Stimulated activated CD8-positive, alpha-beta memory T cell treated with anti-CD3 and anti-CD28 coated beads, Interleukin-4, amount 100 ng/mL, for 24 hours (primary cell): Measurements from ENCODE around the gene HLCS.

Experiments
- DNase-seq: peaks from one replicate; pipeline ENCODE4 v3.0.0-alpha.2; 2020; ENCODE audit warnings: low read depth

HLCS gene

DNA sequence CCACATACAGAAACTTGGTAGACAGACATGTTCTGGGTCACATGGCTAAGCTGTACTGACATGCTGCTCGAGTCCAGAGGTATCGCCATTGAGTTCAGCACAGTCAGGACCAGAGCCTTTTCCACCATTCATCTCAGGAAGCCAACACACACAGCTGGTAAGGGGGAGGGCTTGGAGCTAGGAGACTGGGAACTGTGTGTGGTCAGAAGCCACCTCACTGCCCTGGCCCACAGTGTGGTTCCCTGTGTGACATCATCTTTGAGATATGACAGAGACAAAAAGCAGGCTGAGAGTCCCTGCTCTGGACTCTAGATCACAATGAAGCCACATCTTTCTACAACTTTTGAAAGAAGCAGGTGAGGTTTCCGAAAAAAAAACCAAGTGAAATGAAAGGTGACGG is 160.4 kb downstream of the HLCS start:
- DNase-seq: no peak

DNA sequence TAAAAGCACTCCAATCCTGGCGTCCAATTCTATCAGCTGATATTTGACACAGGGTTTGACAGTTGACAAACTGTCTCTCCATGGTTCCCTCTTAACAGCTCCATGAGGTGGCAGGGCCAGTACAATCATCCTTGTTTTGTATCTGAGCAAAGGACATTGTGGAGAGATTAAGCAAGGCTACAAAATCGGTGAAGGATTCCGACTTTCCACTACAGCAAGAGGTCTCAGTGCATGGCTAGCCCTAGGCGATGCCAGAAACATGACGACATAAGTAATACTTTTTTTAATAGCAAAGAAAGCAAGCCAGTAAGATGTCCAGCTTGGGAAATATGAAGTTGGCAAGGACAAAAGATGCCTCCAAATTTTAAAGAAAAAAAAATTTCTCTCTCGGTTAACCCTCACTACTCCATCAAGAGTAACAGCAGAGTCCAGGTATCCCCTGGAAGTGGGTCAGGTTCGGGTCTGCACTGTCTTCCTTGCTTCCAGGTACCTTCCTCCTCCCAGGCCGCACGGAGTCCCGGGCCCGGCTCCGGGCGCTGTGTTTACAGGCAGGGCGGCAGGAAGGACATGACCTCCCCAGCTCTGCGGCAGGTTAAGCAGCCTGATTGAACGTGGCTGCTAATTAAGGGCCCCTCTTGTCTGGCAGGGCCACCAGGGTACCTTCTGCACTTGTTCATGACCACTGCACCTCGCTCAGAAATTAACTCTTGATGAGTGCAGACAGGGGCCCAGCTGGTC is 161.4 kb downstream of the HLCS start:
- no peak for DNase-seq

DNA sequence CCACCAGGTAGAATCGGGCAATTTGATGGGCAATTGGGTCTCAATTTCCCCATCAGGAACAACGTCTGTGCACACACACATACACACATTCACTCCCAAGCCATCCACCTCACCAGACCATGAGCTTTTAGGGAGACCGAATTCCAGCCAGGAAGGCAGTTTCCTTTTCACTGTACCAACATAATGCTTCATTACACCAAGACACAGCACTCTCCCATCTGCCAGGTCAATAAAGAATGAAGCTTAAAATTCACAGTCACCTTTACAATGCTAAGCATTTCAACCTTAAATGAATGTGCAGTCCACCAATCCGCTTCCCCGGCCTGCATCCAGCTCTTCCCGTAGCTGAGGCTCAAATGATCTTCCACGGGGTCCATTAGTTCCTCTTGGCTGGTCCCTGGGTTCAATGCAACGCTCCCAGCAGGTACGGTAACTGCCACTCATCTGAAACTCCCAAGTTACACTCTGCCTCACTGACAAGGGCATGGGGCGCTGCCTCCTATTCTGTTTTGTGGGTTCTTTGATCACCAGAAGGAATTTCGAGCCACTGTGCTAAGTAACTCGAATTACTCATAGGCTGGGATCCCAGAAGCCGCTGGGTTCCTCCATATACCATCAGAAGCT is 162.5 kb downstream of the HLCS start:
- no peak for DNase-seq

DNA sequence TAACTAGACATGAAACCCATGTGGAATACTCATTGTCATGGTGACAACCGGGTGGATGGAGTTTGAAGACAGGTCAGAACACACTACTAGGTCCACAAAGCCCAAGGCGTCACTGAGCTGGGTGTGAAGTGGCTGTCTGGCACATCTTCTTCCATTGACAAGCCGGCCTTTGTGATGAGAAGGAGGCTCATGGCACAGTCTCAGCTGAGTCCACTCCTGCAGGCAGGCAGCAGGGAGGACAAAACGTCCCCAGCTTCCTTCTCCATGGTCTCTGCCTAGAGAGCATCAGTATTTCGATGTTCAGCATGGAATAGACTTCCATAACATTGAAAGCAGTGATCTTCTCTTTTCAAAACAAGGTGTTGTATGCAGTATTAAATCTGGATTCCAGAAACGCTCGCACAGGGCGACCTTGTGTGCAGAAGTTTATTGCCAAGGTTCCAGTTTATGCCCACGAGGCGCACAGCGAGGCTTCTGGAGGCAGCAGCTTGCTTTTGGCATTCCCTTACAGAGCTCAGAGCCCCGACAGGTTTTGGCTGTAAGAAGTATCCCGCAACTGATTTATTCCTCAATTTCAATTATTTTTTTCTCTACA is 163.3 kb downstream of the HLCS start:
- DNase-seq: no peak

DNA sequence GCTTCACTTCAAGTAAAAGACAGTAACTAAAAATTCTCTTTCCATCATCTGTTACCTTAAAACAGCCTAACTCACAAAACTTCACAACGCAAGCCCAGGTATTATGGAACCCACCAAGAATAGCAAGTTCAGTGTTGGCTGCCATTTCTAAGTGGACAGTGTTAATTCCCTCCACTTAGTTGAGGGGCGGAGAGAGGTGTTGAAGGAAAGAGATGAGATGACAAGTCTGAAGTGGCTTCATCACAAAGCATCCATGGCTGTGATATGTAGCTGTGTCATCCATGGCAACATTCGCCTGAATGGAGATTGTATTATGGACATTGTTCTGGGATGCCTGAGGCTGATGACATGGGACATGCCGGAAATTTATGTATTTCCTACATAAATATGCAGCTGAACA is 165.7 kb downstream of the HLCS start:
- no peak for DNase-seq

DNA sequence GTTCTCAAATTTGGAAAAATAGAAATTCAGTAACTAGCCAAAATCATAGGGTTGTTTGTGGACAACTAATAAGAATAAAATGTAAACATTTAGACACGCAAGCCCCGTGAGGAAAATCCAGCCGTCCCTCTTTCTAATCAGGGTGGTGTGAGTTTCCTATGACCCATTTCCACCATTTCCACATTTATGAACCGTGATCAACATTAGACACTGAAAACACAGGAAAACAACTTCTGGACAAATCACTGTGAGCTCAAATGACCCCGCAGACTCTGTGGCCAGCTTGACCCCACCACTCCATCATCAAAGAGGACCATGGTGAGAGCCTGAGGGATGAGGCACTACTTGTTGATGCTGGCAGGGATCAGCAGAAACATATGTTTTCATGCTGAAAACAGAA is 166.6 kb downstream of the HLCS start:
- DNase-seq: no peak

DNA sequence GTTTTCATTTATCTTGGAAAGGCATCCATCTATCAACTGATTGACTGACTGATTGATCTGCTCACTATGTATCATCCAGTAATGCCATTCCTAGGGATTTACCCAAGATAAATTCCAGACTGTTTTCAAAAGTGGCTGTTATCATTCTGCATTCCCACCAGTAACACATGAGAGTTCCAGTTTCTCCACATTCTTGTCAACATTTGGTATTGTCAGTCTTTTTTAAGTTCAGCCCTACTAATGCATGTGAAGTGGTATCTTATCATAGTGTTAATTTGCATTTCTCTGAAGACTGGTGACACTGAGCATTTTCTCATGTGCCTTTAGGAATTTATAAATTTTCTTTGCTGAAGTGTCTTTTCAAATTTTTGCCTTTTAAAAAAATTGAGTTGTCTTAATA is 168.0 kb downstream of the HLCS start:
- DNase-seq: no peak

DNA sequence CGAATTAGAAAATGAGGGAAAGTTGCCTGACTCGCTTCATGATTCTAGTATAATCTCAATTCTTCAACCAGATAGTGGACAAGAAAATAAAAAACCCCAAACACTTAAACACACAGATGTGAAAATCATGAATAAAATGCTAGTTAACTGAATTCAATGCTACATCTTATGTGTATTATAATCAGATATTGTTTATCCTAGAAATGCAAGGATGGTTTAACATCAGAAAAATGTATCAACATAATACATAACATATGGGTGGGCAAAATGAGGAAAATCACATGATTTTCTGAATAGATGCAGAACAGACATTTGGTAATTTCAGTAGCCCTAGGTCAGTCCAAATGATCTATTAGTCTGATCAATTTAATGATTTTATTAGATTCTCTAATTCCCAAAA is 170.4 kb downstream of the HLCS start:
- DNase-seq: no peak

DNA sequence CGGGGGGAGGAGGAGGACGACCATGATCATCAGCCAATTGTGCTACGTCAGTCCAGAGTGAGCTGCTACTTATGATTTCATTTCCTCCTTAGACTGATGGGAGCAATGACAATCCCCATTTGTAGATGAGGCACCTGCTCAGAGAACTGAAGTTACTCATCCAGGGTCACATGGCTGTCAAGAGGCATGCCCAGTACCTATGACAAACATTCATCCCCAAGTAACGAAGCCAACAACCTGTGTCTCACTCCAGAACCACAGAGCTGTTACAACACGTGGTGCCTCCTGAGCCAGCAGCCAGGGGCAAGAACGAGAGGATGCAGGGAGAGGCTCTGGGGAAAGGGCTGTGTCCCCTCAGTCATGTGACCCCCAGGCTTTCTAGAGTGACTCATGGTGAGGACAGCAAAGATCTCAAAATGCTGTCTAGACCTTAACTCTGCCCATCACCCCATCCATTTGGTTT is 173.9 kb downstream of the HLCS start:
- DNase-seq: no peak

DNA sequence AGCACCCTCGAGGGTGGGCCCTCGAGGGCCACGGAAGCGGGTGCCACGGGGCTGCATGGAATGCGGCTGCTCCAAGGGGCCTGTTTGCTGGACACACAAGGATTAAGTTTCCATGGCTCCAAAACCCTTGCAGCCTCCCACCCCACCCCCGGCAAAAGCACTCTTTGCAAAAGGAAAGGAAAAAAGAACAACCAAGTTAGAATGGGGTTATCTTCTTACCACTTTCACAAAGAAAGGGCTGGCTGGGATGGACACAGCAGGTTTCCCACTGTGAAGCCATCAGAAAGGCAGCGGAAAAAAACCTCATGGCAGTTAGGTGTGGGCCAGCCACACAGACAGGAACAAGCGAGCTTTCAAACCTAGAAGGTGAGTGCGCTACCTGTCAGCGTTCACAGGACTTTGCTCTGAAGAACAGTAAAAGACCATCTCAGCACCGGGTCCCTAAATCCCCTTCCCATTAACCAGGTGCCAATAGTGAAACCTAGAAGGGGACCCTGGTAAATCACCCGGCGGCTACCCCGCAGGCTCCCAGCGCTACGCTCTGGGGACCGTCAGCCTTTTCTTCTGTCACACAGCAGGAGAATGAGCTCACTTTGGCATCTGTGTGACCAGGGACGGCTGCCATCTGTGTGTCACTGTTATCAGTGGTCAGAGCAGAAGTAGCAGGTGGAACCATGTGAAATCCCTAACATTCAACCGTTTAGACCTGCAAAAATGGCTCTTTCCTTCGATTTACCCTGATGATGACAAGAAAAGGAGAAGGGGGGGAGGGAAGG is 174.6 kb downstream of the HLCS start:
- no peak for DNase-seq

DNA sequence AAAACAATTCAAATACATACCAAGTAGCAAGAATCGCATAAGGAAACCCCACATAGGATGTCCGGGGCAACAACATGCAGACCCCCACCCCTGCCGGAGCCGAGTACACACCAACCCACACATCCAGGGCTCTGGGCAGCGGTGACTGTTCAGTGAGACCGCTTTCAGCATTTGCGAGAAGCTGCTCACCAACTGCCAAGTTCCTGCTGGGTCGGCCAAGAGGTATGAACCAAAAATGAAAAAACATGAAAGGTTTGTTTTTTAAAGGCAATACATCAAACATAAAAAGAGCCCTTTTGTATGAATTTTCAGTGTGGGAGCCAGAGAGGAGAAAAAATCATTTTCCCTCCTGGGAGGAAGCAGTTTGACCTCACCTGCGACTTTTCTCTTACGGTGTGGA is 175.3 kb downstream of the HLCS start:
- no peak for DNase-seq

DNA sequence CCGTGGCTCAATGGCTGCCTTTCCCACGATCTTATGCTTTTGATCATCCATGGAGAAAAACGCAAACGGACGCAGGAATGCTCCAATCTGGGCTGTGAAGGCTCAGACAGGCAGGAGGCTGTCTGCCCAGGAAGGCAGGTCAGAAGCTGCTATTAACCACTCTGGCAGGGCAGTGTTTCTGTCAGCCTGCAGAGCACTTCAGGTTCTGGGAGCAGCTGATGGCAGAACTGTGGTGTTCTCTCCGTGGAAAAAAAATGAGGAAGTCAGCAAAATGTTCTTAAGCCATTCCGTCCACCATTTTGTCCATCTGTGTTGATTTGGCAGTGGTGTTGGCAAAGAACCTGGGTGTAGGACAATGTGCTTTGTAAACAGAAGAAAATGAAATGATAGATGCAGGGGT is 175.9 kb downstream of the HLCS start:
- DNase-seq: no peak

DNA sequence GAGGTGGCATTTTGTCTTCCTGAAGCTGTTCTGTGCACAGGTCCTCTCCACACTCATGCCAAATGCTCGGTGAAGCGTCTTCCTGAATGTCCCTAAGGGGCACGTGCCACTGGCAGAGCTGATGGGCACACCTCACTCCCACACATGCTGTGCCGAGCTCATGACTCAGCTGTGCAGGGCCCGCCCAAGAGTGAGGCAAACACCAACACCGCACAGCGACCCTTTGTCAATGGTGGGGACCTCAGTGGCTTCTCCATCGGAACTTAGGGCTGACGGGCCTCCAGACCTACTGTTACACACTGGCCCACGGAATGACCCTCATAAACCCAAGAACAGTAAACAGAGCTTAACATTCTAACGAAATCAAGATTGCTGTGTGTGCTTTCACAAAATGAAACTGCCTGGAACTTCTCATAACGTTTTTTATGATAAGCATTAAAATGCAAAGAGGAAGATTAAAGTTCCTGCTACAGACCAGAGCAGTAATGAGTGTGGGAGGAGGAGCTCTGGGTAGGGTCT is 178.3 kb downstream of the HLCS start:
- DNase-seq: no peak

DNA sequence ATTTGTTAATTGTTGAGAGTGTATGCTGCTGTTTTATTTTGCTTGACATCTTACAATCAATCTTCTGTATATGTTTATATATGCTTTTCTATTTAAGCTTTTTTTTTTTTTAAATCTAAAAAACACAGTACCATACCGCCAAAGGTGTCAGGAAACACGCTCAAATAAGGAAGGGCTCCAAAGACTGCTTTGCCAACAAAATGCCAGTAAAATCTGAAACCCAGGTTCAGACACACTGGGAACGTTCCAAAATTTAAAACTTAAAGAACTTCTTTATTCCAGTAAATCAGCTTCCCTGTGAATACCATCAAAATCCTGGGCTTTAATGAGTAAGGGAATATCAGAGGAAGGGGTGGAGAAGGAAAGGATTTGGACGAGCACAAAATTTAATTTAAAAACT is 180.3 kb downstream of the HLCS start:
- no peak for DNase-seq

DNA sequence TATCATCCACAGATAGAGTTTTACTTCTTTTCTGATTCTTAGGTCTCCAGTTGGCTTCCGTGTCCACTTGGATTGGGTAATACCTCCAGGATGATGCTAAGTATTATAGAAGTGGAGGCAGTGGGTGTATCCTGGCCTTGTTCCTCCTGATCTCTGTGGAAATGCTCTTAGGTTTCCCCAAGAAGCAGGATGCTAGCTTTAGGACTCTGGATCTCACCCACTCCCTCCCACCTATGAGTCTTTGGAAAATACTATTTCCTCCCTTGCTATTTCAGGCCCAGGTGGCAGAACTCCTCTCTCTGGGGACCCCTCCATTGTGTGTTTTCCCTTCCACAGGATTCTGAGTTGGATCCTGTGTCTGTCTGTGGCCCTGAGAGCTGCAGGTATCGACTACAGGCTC is 180.9 kb downstream of the HLCS start:
- DNase-seq: no peak

DNA sequence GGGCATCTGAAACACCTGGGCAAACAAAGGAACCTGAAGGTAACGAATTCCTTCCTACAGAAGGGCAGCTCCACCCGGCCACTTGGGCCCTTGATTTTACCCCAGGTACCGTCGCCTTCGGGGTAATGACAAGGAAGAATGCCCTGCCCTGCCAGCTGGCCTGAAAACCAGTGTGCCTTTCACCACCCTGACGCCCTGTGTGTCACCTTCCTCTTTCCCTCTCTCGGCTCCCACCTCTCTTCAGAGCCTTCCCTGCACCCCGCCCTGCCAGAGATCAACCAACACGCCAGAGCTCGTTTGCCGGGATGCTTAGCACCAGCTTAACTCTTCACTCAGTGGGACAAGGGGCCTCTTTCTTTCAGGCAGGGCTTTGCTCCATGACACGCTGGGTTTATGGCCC is 181.5 kb downstream of the HLCS start:
- DNase-seq: no peak

DNA sequence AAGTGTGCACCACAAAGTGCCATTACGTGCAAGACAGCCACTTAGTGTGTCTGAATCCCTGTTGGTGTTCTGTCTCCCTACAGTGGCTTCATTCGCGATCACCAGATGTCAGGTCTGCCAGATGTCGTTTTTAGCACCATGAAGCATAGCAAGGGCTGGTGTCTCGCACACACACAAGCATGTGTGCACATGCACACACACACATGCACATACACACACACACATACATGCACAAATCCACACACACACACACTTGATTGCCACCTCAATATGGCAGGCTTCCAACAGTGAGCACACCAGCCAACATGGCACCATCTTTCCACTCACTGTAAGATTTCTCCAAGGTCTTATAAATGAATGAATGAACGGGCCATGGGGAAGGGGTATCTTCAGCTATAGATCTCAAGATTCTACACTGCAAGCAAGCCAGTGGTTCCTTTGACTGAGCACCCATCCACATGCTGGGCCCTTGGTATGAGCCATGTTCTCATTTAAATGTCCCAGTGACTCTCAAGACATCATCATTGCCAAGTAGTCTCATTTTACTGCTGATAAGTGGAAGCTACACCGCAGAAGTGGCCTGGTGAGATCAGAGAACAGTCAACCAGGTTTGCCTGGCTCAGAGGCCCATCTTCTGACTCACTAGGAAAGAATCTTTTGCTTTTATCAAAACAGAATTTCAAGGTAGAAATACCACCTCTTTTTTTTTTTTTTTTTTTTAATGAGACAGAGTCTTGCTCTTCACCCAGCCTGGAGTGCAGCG is 182.7 kb downstream of the HLCS start:
- DNase-seq: no peak

DNA sequence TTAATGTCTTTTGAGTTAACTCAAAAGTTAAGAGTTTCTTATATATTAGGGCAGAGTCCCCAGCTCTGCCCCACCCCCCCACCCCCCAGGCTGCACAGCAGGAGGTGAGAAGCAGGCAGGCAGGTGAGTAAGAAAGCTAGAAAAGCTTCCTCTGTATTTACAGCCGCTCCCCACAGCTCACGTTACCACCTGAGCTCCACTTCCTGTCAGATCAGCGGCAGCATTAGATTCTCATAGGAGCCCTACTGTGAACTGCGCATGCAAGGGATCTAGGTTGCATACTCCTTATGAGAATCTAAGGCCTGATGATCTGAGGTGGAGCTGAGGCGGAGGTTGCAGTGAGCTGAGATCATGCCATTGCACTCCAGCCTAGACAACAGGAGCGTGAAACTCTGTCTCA is 185.6 kb downstream of the HLCS start:
- no peak for DNase-seq

DNA sequence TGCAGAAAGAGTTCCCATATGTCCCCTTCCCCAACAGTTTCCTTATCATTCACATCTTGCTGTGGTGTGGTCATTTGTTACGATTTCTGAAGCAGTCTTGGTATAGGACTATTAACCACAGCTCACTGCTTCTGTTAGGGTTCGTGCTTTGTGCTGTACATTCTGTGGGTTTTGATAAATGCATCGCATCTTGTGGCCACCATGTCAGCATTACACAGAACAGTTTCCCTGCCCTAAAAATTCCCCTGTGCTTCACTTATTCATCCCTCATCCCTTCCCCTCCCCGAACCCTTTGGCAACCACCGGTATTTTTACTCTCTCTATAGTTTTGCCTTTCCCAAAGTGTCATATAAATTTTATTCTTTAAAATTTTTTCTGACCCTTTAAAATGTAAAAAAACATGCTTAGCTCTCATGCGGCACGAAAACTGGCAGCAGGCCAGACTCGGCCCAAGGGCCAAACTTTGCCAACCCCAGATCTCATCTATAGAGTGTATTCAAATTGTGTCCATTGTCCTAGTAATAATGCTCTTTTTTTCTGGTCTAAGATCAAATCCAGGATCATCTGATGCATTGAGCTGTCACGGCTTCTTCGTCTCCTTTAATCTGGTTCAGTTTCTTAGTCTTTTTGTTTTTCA is 189.4 kb downstream of the HLCS start:
- DNase-seq: no peak

DNA sequence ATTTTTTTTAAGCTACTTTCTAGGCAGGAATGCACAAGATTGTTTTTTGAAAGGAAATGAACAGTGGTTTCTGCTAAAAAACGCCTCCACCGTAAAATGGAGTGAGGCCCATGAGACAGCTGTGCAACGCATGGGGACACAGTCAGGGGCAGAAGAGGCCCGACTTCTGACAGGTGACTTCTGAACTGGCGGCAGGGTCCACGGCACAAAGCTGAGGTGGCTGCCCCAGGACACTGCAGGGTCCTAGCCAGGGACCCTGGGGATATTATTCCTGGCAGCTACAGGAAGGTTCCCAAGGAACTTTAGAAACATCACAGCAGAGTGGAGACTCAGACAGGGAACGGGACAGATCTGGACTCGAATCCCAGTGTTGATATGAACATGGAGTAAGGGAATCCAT is 192.5 kb downstream of the HLCS start:
- DNase-seq: no peak

DNA sequence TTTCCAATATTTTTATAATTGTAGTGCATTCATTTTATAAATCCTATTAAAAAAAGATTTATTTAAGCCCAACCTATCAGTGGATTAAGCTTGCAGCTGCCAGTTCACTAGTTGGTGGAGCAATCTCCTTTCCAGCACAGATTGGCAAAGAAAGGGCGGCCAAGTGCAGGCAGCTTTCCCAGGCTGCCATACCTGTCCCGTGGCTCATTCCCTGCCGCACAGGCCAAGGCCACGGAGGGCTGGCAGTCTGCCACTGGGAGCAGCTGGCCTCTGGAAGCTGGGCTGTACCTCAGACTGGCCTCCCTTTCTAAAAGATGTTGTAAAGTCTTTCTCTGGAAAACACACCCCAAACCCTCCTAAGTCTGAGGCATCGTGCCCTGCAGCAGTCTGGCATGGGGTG is 193.4 kb downstream of the HLCS start:
- DNase-seq: no peak
